IPS-NIHi7 (cell line): ENCODE measurements around the gene GLRX3.

Experiments used
- DNase-seq: peaks from one replicate; pipeline ENCODE4 v3.0.0; 2012; ENCODE audit warnings: mixed read lengths; ENCODE audit errors: extremely low spot score

Gene GLRX3

GRCh38 chr10:130208807-130209206 lies 72.6 kb downstream of the GLRX3 start:
- no peak for DNase-seq

DNA sequence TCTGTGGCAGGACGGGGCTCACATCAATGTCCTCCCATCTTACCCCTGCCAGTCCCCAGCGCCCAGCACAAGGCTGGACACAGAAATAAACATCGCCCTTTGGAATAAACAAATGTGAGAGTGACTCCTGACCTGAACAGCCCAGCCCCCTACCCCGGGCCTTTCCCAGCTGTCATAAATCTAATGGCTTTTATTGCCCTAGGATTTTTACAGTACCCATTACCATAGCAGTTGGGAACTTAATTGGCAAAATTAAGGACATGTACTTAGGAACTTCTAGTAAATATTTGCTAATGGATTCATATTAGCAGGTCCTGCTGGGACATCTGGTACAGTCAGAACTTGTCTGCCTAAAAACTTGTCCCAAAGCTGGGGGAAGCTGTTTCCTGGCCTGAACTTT lies 76.6 kb downstream of the GLRX3 start:
- DNase-seq = no peak

- DNase-seq = no peak
Measured at GRCh38 chr10:130213286-130214080, 77.3 kb downstream of the GLRX3 start.

- no peak for DNase-seq
Measured at GRCh38 chr10:130214431-130214830, 78.2 kb downstream of the GLRX3 start.

DNA sequence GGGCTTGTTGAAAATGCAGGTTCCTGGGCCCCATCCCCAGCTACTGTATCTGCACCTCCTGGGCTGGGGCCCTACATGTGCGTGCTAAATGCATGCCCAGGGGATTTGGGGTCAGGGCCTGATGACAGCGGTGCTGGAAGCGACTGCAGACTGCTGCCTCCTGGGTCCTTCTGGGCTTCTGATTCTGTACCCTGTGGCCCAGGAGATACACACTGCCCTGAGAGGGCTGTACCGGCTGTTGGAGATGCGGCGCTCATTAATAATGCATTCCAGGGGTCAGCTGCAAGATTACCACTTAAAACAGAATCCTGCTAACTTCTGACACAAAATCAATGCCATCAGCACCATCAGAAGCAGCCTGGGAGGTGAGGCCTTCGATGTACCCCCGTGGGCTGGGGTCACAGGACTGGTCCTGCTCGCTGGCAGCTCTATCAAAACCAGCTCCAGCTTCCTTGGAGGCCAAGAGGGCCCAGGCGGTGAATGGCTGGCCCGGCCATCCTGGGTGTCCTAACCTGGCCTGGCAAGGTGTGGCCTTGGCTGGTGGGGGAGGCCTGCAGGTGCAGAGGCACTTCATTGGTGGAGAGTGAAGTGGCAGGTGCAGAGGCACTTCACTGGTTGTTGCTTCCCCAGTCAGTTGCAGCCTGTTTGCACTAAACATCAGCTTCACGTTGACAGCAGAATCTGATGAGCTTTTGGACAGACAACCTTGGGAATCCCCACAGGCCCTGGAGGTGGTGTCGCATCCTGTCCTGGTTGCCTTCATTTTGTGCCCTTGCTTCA lies 79.2 kb downstream of the GLRX3 start:
- no peak for DNase-seq

GRCh38 chr10:130215931-130216231 lies 79.7 kb downstream of the GLRX3 start:
- DNase-seq = no peak

DNA sequence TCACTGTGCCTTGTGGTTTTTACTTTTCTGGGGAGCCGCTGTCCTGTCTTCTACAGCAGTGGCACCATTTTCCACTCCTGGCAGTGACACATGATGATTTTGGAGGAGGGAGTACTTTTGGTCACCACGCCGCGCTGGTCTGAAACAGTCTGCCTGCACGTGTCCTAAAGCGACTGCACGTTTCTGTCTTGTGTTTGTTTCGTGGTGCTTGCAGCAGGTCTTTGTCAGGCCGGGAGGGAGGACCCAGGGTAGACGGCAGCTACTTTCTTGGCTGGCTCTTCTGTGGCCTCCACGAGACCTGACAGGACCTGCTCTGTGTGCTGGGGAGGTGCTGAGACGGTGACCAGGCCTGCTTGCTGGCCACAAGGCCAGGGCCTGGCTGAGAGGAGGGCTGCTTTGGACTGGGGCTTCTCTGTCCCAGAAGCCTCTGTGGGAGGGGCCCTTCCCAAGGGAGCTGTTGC lies 82.0 kb downstream of the GLRX3 start:
- no peak for DNase-seq

GRCh38 chr10:130218936-130219335 lies 82.7 kb downstream of the GLRX3 start:
- DNase-seq = no peak

GRCh38 chr10:130220251-130221185 lies 84.3 kb downstream of the GLRX3 start:
- DNase-seq = no peak

GRCh38 chr10:130221456-130222375 lies 85.5 kb downstream of the GLRX3 start:
- no peak for DNase-seq

GRCh38 chr10:130222381-130222780 lies 86.2 kb downstream of the GLRX3 start:
- no peak for DNase-seq

DNA sequence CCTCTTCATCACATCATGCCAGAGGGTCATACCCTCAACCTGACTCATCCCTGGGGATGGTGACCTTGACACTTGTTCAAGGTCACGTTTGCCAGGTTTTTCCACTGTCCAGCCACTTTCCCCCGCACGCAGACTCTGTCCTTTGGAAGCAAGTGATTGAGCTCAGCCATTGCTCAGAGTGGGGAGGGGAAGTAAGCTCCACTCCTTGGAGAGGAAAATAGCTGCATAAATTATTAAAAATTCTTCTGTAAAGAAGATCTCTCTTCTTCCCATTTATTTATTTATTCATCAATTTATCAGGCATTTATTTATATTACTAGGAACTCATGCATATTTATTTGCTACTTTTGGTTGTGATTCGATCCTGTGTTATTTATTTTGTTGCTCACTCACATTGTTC lies 88.0 kb downstream of the GLRX3 start:
- no peak for DNase-seq

DNA sequence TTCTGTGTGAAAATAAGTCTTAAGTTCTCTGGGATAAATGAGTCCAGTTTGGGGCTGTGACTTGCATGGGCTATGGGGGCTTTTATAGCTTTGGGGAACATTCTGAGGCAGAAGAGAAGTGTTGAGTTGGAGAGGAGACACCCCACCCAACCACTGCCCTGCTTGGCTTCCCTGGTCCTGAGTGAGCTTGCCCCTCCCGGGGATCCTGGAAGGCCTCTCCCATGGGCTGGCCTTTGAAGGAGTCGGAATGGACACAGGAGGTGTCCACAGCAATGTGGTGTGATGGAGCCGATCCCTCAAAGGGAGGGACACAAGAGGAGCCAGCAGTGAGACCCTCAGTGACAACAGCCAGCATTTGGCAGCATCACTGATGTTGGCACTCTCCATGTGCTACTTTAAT lies 89.8 kb downstream of the GLRX3 start:
- no peak for DNase-seq

DNA sequence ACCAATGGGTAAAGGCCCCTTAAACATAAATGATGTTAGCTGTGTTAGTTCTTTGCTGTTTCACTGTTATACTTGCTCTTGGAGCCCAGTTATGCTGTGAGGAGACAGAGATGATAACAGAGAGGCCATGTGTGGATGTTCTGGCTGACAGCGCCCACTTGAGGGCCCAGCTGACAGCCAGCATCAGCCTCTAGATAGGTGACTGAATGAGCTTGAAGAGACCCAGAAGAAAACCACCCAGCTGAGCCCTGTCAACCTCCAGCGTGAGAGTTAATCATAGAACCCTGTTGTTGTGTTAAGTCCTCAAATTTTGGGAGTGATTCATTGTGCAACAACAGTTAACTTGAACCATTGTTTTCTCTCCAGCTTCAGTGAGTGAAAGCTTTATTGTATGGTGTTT lies 91.7 kb downstream of the GLRX3 start:
- no peak for DNase-seq
